AML-193 (cell line): ENCODE data around the gene SYNDIG1.
"Not testable (repeated sequence)": the region's sequence is repeated elsewhere in the genome, so short reads cannot be mapped to it uniquely, and the experiment has no call there.

ENCODE experiments used
- DNase-seq, 2 experiments: peaks; one replicate each; lab custom pipeline; 2025; lab: John Stamatoyannopoulos, UW

SYNDIG1 gene

DNA sequence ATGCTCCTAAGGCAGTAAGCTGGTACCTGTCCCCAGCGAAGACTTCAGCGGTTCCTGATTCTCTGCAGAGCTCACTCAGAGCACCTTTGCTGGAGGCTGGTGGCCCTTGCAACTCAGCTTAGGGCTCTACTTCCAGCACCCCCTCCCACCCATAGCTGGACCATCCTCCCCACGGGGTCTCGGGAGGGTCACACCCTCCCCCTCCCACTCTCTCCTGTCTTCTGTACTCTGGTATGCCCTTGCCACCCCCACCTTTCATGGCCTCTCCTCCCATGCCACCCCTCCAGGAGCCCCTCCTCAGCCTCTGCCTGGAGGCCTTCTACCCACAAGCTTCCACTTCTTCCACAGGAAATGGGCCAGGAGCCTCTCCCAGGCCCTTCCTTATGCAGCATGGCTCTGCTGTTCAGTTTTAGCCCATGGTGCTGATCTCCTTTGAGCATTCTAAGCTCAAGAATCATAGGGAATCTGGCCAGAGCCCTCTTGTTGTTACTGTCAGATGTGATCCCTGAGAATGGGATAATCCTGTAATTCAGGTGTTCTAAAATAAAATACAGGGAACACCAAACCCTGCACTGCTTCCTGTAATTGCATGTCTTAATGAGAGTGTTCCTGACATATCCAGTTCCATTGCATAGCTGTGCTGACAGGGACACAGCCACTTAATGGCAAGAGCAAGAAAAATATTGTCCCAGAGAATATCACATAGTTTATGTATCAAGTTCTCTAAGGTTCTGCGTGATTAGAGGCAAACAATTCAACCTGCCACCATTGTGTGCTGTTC, 142.1 kb downstream of the SYNDIG1 start:
- DNase-seq: no peak

DNA sequence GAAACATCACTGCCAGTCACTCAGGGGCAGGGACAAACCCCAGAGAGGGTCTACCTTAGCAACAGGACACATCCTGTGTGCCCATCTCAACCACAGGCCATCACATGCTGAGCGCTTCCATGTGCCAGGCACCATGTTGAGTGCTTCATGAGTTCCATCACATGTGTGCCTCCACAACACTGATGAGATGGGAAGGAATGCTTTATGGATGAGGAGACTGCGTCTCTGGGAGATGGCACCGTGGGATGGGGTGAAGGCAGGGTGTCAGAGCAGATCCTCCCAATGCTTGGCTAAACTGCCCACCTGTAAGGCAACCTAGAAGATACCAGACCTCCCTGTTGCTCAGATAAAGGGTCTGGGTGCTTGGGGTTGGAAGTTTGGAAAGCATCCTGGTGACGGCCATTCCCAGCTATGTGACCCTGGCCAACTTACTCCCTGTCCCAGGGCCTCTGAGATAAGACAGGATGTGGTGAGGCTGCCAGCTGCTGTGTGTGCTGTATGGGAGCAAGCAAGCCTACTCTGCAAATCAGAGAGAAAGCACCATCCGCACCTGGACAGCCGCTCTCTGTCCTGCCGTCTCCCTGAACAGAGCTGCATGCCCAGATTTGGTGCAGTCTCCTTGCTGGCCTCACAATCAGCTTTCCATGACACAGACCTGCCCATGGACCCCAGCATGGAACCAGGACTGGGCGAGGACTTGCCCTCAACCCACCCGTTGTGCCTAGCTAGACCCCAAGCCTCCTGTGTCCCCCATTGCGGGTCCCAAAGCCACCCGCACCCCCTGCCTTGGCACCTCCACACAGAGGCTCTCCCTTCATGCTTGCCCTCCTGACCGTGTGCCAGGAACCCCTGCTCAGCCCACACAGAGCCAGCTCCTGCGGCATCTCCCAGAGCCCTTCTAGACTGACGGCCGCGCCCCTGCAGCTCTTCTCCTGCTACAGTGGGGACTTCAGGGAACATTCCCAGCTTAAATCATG, 143.7 kb downstream of the SYNDIG1 start:
- DNase-seq: no peak

DNA sequence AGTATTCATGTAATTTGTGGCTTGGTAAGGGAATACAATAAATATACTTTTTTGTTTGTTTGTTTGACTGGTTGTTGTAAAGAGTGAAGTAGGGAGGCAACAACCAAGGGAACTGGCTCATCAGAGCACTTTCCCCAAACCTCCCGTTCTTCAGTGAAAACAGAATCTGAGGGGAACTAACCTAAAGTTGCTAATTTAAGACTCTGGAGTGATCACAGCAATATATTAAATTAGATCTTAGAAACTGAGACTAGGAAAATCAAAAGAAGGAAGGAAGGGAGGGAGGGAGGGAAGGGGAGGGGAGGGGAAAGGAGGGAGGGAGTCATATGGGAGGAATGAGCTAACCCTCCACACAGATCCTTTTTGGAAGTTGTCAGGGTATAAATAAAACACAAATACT, 144.9 kb downstream of the SYNDIG1 start:
- DNase-seq: no peak

DNA sequence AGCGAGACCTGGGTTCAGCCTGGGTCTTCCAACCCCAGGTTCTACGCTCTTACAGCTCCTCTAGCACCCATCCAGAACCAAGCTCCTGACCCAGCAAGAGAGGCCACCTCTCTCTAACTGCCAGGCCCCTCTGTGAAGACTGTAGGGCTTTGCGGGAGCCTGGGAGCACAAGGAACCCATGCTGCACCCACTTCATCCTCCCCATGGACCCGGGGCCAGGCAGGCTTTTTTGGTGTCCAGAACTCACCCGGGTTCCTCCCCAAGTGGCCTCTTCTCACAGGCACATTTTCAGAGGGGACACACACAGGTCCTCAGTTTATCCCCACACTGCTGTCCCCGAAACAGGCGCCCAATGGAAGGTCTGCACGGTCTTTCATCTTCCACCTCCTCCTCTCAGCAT, 145.9 kb downstream of the SYNDIG1 start:
- no peak for DNase-seq

DNA sequence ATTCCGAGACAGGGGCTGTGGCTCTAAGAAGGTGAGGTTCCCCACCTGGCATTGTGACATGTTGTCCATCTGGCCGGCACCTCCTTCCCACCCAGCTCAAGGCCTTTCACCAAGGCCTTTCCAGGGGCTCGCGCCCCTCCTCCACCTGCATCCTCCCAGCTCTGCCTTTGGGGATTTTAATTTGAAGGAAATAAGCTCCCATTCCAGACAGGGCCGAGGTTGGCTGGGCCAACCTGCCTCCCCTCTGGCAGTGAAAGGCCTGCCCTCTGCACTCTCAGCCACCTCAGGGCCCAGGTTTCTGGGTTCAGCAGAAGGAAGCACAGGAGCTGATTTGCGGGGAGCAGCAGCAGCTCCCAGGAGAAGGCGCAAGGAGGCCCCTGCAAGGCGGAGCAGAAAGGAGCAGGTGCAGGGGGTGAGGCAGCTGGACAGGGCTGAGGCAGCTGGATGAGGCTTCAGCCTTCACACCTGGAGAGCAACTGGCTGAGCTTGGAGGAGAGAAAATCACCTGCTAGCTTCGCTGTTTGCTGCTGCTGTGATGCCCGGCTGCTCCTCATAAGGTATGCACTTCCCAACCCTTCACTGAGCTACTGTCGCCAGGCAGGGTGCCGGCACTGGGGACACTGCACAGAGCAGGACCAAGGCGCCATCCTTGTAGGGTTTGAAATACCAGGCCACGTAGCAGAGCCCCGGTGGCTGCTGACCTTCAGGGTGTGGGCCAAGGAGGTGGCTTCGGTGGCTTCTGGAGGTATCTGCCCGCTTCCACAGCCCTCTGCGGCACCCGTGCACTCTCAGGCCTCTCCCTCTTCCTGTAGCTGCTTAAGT, 147.0 kb downstream of the SYNDIG1 start:
- DNase-seq: no peak

DNA sequence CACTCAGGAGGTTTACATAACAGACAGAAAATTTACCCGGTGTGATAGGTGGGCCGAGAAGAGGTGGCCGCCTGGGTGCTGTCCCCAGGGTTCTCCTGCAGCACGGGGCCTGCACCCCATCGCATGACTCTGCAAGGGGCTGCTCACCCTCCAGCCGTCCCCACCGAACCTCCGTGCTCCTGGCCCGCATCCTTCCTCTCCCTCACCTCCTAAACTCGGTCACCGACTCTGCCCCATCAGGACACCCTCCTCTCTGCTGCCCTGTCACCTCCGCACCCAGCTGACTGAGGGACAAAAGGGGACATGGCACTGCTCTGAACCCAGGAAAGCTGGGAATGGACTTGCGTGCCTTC, 147.6 kb downstream of the SYNDIG1 start:
- DNase-seq: no peak

DNA sequence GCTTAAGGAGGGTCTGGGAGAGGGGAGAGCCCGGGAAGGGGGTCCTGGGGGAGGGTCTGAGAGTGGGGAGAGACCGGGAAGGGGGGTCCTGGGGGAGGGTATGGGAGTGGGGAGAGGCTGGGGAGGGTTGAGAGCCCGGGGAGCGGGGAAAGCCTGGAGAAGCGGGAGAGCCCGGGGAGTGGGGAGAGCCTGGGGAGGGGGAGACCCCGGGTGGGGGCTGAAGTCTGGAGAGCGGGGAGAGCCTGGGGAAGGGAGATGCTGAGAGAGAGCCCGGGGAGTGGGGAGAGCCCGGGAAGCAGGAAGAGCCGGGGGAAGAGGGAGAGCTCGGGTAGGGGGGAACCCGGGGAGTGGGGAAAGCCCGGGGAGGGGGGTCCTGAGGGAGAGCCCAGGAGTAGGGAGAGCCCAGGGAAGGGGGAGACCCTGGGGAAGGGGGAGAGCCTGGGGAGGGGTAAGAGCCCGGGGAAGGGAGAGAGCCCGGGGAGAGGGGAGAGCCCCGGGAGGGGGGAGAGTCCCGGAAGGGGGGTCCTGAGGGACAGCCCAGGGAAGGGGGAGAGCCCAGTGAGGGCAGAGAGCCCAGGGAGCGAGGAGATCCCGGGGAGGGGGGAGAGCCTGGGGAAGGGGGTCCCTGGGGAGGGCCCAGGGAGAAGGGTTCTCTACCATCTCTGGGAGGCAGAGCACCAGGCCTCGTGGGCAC, 148.5 kb downstream of the SYNDIG1 start:
- DNase-seq: no peak

DNA sequence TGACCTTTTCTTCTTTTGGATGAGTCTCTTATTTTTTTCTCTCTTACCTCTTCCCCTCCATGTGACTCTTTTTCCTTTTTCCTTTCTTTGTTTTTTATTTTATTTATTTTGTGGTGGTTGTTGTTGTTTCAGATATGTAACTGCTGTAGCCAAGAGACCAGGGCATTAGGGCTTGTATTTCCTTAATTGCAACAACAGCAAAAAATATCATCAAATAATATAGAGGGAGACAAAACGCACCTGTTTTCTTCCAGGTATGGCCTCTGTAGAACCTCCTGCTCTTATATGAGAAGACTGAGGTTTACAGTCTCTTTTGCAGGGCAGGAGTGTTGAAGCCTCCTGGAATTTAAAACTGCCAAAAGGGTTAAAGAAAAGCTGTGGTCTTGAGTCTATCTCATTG, 149.3 kb downstream of the SYNDIG1 start:
- DNase-seq: no peak

DNA sequence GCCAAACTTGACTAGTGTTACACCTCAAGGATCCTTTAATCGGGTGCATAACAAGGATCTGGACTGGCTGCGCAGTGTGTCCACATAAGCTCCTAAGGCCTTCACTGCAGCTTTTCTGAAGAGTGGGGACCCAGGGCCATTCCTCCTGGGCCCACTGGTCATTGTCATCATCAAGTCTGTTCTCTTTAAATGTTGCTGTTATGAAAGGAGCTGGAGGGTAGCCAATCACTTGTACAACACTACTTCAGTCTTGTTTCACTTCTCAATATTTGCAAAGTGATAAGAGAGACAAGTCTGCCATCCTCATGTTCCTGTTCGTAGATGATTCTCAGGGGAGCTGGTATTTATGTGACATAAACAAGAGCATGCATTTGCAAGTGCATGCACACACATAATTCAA, 149.8 kb downstream of the SYNDIG1 start:
- no peak for DNase-seq

DNA sequence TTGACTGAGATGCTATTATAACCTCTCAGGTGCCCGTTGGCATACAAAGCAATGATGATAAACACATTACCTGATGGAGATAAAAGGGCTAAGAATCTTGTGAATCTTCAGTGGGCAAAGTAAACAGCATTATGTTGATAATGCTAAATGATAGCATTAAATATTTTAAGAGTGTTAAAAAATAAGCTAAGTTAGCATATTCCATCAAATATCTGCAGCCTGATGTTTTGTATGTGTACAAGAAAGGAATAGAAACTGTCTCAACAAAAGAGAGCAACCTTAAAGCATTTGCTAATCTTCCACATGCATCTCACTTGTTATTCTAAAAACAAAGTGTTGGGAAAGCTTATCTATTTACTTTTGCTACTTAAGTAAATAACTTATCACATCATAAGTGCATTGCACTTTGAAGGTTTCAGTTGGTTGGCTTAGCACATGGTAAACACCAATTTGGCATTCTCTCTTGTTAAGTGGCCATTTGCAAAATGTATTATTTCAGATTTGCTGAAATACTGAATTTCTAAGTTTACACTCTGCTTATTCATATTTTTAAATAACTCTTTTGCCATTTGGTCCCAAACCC, 151.6 kb downstream of the SYNDIG1 start:
- DNase-seq: no peak

DNA sequence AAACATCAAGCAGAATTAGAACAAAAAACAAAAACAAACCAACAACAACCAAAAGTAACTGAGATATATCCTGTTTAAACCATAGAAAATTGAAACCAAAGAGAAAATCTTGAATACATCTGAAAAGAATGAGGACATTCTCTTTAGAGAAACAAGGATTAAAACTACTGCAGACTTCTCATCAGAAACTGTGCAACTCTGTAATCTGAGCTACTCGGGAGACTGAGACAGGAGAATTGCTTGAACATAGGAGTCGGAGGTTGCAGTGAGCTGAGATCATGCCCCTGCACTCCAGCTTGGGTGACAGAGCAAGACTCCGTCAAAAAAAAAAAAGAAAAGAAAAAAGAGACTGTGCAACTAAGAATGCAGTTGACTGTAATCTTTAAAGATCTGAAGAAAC, 153.4 kb downstream of the SYNDIG1 start:
- DNase-seq: no peak

DNA sequence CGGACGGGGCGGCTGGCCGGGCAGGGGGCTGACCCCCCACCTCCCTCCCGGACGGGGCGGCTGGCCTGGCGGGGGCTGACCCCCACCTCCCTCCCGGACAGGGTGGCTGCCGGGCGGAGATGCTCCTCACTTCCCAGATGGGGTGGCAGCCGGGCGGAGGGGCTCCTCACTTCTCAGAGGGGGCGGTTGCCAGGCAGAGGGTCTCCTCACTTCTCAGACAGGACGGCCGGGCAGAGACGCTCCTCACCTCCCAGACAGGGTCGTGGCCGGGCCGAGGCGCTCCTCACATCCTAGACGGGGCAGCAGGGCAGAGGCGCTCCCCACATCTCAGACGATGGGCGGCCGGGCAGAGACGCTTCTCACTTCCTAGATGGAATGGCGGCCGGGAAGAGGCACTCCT, 156.7 kb downstream of the SYNDIG1 start:
- not testable (repeated sequence) for DNase-seq

DNA sequence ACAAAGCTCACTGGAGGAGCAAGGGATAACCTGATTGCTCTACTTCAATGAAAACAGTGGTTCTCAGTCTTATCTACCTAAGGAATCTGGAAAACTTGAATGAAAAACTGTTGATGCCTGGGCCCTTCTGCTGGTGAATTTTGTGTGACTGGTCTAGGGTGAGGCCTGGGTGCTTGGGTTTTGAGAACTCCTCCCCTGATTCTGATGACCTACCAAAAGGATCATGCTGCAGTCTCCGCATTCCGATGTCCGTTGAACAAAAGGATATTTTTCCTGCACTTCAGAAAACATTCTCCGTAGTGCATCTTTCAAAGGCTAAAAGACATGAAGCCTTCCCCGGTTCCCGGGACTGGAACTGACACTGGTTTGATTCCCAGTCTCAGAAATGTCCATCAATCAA, 157.9 kb downstream of the SYNDIG1 start:
- DNase-seq: no peak

DNA sequence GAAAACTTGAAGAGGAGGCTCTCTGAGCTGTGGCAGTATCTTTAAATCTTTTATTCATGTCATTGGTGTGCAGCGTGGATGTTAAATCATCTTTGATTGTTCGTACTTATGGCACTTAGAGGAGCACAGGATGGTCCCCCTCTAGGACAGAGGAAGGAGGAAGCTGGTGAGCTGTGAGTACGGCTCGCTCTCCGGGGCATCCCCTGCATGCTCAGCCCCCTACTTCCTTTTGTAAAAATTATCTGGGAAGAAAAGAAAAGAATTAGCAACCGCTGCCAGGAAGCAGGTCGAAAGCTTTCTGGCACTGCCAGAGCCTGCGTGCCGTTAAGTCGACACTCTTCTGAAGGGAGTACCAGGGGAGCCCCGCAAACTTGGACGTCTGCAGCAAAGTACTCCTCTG, 158.5 kb downstream of the SYNDIG1 start:
- no peak for DNase-seq

DNA sequence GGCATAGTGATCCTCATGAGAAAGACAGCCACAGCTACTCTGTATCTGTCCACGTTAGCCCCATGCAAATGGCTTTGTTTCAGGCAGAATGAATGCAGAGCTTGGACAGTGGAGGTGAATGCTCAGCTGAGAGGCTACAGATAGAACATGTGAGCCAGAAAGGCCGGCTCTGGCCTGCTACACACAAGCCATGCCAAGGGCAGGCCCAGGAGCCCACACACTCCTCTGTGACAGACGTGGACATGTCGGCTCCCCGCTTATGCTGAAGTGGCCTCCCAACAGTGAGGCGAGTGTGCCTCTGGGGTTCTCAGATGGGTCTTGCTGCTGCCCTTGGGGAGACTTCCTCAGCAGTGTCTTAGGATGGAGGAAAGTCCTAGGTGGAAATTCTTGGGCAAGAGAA, 159.6 kb downstream of the SYNDIG1 start:
- no peak for DNase-seq

DNA sequence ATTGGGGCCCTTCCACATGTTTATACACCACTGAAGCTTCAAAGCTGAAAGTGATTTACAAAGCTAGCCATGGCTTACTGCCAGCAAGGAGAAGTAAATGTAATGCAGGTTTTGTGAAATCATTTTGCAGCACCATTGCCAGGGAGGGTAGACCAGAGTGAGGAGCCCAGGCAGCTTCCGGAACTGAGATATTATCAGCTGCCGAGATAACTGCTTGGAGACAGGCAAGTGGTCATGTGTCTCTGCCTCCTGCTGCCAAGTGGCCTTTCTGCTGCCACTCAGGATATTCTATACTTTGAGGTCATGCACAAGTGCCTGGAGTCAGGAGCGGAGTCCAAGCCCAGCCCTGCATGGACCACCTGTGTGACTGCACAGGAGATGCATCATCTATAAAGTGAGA, 160.2 kb downstream of the SYNDIG1 start:
- DNase-seq: no peak

DNA sequence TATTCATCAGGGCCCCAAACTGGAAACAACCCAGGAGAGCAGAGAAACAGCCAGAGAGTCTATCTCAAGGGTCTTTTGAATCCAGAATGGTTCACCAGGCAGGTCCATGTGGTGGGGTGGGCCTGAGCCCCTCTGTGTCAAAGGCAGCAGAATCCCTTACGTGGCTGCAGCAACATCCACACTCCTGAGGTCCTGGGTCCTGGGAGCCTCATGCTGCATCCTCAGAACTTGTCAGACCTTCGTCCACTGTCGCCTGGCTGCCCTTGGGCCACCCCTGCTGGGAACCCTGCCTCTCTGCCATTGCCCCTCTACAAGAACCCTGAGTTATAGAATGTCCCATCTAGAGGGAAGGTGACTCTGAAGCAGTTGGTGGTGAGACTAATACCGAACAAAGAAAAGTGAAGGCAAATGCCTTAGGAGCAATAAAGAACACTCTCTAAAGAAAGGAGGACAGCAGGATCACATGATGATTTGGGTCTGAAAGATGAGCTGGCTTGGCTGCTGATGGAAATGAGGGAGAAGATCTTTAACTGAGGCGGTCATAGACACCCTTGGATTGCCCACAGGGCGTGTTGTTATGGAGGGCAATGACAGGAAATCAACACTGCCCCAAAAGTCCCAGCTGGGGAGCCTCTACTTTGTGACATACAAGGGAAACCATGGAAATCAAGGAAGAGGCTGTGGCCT, 161.2 kb downstream of the SYNDIG1 start:
- DNase-seq: no peak

DNA sequence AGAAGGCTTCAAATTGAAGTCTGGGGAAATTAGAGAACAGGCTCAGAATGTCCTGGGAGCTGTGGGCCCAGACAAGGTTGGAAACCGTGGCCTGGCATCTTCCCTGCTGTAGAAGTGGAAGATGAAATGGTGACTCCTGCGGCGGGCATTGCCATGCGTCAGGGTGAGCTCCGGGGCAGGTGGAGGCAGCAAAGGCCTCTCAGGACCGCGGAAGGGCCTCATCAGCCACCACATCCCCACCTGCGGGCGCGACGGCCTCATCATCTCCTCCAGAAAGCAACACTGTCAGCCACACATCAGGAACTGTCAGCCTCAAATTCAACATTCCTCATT, 161.7 kb downstream of the SYNDIG1 start:
- no peak for DNase-seq

DNA sequence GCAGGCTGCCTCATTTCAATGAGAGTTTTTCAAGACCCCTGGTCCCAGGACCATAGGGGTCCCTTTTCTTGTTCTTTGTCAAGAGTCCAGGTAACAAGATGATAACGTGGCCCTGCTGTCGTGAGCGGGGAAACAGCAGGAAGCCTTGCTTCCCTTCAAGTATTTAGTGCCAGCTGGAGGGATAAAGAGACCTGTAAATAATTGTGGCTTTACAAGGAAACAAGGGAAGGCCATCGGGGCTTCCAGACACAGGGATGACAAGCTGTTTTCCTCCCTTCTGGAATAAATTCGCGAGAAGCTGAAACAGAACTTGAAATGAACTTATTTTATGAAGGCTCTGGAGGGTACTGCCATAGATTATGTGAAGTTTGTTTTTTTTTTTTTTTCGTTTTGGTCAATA, 163.2 kb downstream of the SYNDIG1 start:
- DNase-seq: no peak

DNA sequence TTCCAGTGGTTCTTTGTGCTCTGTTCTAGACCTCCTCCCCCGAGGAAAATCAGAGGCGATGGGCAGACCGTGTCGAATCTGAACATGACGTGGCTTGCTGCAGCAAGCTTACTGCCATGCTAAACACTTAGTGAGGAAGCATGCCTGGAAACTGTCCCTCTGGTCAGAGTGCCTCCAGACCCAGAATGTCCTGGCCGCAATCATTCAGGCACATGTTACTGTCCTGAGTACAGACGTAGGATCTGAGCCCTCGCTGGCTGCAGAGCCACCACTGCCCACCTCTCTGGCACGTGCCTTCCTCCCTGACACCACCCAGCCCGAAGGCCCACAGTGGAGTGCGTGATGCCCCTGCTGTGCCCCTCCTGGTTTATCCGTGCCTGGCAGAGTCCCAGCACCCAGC, 163.6 kb downstream of the SYNDIG1 start:
- DNase-seq: no peak

DNA sequence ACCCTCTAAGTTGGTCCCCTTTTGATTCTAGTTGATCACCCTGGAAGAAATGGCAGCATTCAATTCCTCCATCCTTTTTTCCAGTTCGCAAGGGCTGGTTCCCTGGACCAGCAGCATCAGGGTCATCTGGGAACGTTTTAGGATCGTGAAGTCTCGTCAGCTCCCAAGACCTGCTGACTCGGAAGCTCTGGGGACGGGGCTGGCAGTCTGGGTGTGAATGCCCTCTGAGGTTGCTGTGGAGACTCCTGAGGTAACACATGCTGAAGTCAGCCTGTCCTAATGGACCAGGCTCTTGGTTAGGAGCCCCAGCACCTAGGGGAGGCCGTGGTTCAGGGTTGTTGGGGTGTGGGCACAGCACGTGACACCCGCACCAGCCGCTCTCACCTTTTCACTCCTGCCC, 164.1 kb downstream of the SYNDIG1 start:
- DNase-seq: no peak
